GM10266 (cell line): ENCODE measurements around the gene TACC2.

ENCODE experiments used
- DNase-seq: peaks from one replicate; pipeline ENCODE4 v3.0.0; 2012; ENCODE audit errors: extremely low spot score
- TF ChIP-seq, protein P1 (sequence below): IDR thresholded peaks from 2 replicates; pipeline ENCODE4 v1.5.1; 2012; ENCODE audit warnings: mild to moderate bottlenecking, low read depth; ENCODE audit not compliant: control insufficient read depth, insufficient read depth; ENCODE audit errors: missing control alignments

TACC2 gene

DNA sequence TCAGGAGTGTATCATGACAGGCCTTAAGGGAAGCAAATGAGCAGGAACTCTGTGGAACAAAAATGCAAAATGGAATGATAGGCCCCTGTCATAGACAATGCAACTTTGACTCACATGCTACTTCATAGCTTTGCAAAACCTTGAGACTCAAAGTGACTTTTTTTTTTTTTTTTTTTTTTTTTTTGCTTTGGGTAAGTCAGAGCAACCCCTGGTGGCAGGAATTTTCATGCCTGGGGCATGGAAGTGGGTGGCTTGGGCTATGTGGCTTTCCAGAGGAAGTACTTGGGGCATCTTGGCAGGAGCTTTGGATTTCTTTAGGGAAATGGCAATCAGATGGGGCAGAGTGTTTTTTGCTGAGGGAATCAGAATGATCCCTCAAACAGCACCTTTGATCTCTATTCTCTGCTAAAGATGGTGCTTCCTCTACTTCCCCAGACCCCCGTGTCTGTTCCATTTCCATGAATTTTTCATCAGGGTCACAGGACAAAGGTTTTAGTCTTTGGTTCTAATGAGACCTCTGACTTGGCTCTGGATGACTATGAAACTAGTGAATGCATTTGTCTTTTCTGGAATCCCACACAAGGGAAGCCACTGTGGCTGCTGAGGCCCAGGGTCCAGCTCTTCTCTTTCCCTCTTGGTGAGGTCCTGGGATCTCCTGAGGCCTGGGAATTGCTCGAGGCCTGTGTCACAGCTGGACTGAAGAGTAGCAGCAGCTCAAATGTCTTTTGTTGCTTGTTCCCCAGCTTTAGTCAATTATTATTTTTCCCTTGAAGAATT is 62.8 kb downstream of the TACC2 start:
- DNase-seq: no peak
- TF ChIP-seq, protein P1, sequence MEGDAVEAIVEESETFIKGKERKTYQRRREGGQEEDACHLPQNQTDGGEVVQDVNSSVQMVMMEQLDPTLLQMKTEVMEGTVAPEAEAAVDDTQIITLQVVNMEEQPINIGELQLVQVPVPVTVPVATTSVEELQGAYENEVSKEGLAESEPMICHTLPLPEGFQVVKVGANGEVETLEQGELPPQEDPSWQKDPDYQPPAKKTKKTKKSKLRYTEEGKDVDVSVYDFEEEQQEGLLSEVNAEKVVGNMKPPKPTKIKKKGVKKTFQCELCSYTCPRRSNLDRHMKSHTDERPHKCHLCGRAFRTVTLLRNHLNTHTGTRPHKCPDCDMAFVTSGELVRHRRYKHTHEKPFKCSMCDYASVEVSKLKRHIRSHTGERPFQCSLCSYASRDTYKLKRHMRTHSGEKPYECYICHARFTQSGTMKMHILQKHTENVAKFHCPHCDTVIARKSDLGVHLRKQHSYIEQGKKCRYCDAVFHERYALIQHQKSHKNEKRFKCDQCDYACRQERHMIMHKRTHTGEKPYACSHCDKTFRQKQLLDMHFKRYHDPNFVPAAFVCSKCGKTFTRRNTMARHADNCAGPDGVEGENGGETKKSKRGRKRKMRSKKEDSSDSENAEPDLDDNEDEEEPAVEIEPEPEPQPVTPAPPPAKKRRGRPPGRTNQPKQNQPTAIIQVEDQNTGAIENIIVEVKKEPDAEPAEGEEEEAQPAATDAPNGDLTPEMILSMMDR: no peak

DNA sequence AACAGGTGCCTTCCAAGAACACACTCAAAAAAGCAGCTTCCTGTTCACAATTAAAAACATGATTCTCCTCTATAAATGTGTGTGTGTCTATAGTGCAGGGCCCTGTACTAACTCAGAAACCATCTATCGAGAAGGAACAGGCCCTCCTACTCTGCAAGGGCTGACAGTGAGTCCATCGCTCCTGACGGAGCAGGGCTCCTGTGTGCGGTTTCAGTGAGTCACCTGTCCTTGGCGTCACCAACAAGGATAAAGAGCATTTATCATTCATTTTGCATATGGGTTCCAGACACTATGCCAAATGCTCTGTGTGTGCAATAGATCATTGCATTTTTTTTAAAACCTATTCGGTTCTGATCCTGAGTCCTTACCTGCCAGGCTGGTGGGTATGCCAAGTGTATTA is 63.7 kb downstream of the TACC2 start:
- TF ChIP-seq, protein P1: no peak
- no peak for DNase-seq

DNA sequence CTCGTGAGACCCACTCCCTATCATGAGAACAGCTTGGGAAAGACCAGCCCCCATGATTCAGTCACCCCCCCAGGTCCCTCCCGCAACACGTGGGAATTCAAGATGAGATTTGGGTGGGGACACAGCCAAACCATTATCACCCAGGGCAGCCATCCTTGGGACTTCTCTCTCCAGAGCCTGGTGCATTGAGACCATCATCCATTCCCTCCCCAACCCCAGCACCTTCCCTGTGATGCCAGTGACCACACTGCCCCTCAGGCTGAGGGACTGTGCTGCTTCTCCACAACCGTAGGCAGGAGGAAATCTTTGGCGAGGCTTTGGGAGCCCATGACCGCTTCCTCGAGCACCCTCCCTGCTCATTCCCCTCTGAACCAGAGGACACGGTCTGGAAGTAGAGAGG is 64.4 kb downstream of the TACC2 start:
- TF ChIP-seq, protein P1: no peak
- DNase-seq: no peak

DNA sequence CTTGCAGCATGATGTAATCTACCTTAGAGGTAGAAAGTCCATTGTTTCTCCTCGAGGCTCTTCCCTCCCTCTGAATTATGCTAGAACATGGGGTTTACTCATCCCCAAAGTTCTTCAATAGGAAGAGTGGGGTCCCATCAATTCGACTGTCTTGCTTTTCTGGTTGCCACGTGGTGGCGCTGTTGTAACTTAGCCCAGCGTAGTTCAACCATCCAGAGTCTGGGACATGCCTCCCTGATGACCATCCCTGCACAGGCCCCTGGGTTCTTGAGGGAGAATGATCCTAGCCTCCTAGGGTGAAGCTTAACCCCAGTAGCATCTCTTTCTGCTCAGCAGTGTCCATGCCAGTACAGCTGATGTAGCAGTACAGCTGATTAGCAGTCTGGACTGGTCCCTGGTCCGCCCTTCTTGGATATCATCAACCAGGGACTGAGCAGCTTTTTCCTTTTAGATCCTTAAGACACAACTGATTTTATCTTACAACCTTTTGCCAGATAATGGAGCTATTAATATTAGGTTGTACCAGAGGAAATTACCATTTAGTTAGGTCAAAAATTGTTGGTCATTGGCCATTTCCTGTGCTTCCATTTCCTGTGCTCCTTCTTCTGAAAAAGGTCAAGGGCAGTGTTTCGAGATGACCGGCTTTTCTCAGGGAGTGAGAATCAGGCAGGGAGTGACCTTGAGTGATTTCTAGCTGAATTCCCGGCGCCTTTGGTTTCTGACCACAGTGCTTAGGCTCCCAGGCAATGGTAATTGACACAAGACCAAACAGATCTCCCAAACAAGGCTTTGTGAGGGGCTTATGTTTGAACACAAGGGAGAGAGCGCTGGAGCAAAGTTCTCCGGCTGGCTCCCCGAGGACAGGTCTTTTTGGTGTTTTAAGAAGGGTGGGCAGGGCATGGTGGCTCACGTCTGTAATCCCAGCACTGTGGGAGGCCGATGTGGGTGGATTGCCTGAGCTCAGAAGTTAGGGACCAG is 65.4 kb downstream of the TACC2 start:
- DNase-seq: no peak

DNA sequence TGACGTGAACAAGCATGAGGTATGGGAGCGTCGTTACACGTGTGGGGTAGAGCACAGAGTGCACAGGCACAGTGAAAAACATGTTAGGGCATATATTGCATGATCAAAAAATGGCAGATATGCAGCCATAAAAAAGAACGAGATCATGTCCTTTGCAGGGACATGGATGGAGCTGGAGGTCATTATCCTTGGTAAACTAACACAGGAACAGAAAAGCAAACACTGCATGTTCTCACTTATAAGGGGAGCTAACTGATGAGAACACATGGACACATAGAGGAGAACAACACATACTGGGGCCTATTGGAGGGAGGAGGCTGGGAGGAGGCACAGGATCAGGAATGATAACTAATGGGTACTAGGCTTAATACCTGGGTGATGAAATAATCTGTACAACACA is 66.3 kb downstream of the TACC2 start:
- DNase-seq: no peak
- TF ChIP-seq, protein P1: no peak

More for the DNA sequence above, 65.4 kb downstream of the TACC2 start:
- TF ChIP-seq, protein P1: peak; percentile 25

DNA sequence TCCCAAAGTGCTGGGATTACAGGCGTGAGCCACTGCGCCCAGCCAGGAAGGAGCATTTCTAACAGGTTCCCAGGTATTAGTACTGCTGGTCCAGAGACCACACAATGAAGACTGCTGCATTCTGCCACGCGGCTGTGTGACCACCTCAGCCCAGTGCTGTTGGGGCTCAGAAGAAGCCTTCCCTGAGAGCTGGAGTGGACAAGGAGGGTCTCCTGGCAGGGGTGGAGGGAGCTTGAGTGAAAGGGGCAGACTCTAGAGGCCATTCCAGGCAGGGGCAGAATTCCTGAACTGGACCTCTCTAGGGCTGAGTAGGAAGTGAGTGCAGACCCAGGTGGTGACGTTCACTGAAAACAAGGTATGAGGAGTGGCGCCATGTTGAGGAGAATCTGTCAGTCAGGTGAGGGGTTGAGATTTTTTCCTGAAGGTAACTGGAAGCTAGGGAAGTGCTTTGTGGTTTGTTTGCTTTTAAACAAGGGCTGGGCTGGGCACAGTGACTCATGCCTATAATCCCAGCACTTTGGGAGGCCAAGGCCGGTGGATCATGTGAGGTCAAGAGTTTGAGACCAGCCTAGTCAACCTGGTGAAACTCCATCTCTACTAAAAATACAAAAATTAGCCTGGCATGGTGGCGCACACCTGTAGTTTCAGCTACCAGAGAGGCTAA is 67.6 kb downstream of the TACC2 start:
- TF ChIP-seq, protein P1: no peak
- DNase-seq: no peak
